A549 (cell line): Measurements from ENCODE around the gene F2R. TPM values are rescaled to one million over a fixed set of nuclear protein-coding genes. Genes with fewer than 3 reads are reported as not detected.
A peak's percentile ranks its signal among the peaks of the same experiment; 100 is the strongest.
"Not testable (repeated sequence)": the region's sequence is repeated elsewhere in the genome, so short reads cannot be mapped to it uniquely, and the experiment has no call there.

Source experiments
- ATAC-seq, 2 experiments: fragments of 200-7000 bp in 1 of 2; fragments of >200 bp in 1 of 2; cut with Nextera tagmentation in 1 of 2; cut with Tn5 transposase in 1 of 2; 3 replicates each; pipeline versions ENCODE4 v1.8.0 to v1.9.1; 2018 to 2020; ENCODE audit warnings: mild to moderate bottlenecking in 1 of 2, moderate library complexity in 1 of 2
- CTCF ChIA-PET: fragments of 300-600 bp; sonication (Branson Sonifier 250); formaldehyde crosslinking; extraction: SDS; loops from one replicate; lab custom pipeline; 2021; ENCODE audit warnings: antibody characterized with exemption, inconsistent platforms; lab: Yijun Ruan, JAX
- POLR2A ChIA-PET: fragments of 350-600 bp; formaldehyde crosslinking; extraction: SDS; loops from one replicate; lab custom pipeline; 2021; ENCODE audit warnings: antibody characterized with exemption, inconsistent platforms; lab: Yijun Ruan, JAX
- DNase-seq, 2 experiments: peaks; one replicate each; pipeline versions ENCODE4 v3.0.0 to v3.0.0-alpha.2; 2011 to 2016; ENCODE audit warnings: low read depth in 1 of 2, low spot score in 1 of 2
- FAIRE-seq: peaks from 2 replicates; lab custom pipeline; 2011; peaks lifted over from hg19 to GRCh38; lab: Jason Lieb, UNC
- H3K27ac ChIP-seq, 2 experiments: fragments of >200 bp; sonication (Bioruptor Twin); formaldehyde crosslinking; 3 replicates each; pipeline ENCODE4 v1.5.1; 2016 to 2017
- H3K4me1 ChIP-seq: fragments of >200 bp; sonication (Bioruptor Twin); formaldehyde crosslinking; 3 replicates; pipeline ENCODE4 v1.6.1; 2016
- H3K4me2 ChIP-seq: fragments of >200 bp; sonication (Bioruptor Twin); formaldehyde crosslinking; 3 replicates; pipeline ENCODE4 v1.6.1; 2016
- H3K4me3 ChIP-seq: fragments of >200 bp; sonication (Bioruptor Twin); formaldehyde crosslinking; 3 replicates; pipeline ENCODE4 v1.5.1; 2016
- H3K9me3 ChIP-seq: fragments of >200 bp; sonication (Bioruptor Twin); formaldehyde crosslinking; 3 replicates; pipeline ENCODE4 v1.6.1; 2016
- BHLHE40 ChIP-seq: IDR thresholded peaks from 2 replicates; pipeline ENCODE4 v1.6.1; 2012; ENCODE audit warnings: low read depth, low read length, inconsistent platforms
- CBX2 ChIP-seq: fragments of 200-600 bp; sonication (generic); IDR thresholded peaks from 2 replicates; pipeline ENCODE4 v1.6.1; 2016; ENCODE audit warnings: low read depth, mild to moderate bottlenecking, borderline replicate concordance
- CBX8 ChIP-seq: fragments of 200-600 bp; sonication (generic); IDR thresholded peaks from 2 replicates; pipeline ENCODE4 v1.6.1; 2016
- EHF ChIP-seq: fragments of 250-450 bp; sonication (Bioruptor Pico); IDR thresholded peaks from 2 replicates; pipeline ENCODE4 v1.5.0; 2020; ENCODE audit warnings: mild to moderate bottlenecking
- ESRRA ChIP-seq: fragments of 150-350 bp; IDR thresholded peaks from 2 replicates; pipeline ENCODE4 v1.6.1; 2014; ENCODE audit warnings: mild to moderate bottlenecking, low read length, borderline replicate concordance
- FOSL2 ChIP-seq, 2 experiments: fragments of 450-650 bp in 1 of 2; fragments of >200 bp in 1 of 2; sonication (Bioruptor Twin) in 1 of 2; formaldehyde crosslinking; IDR thresholded peaks; 2 replicates each; pipeline versions ENCODE4 v1.5.0 to v1.6.1; 2016 to 2020; ENCODE audit warnings: mild to moderate bottlenecking in 1 of 2, moderate library complexity in 1 of 2
- GATA3 ChIP-seq: IDR thresholded peaks from 2 replicates; pipeline ENCODE4 v1.6.1; 2012; ENCODE audit warnings: borderline replicate concordance
- HDAC2 ChIP-seq: fragments of 200-600 bp; sonication (generic); IDR thresholded peaks from 2 replicates; pipeline ENCODE4 v1.6.1; 2016
- HOXB5 ChIP-seq: fragments of 250-450 bp; sonication (Bioruptor Pico); IDR thresholded peaks from 2 replicates; pipeline ENCODE4 v1.5.0; 2020; ENCODE audit warnings: mild to moderate bottlenecking, moderate library complexity
- JUNB ChIP-seq: fragments of >200 bp; sonication (Bioruptor Twin); formaldehyde crosslinking; IDR thresholded peaks from 2 replicates; pipeline ENCODE4 v1.6.1; 2016
- KDM1A ChIP-seq: fragments of 200-600 bp; sonication (generic); IDR thresholded peaks from 2 replicates; pipeline ENCODE4 v1.6.1; 2016; ENCODE audit warnings: low read depth, mild to moderate bottlenecking
- MAZ ChIP-seq: fragments of 150-350 bp; IDR thresholded peaks from 2 replicates; pipeline ENCODE4 v1.6.1; 2014; ENCODE audit warnings: antibody characterized with exemption, low read depth, low read length, borderline replicate concordance
- NPAS2 ChIP-seq: fragments of 250-450 bp; sonication (Bioruptor Pico); IDR thresholded peaks from 2 replicates; pipeline ENCODE4 v1.8.0; 2022; ENCODE audit warnings: mild to moderate bottlenecking, moderate library complexity, borderline replicate concordance
- POLR2AphosphoS2 ChIP-seq: conservative IDR thresholded peaks from 2 replicates; pipeline ENCODE4 v1.6.1; 2012; ENCODE audit warnings: low read length, improper control_type of control experiment, inconsistent platforms
- REST ChIP-seq: fragments of 200-600 bp; sonication (generic); IDR thresholded peaks from 2 replicates; pipeline ENCODE4 v1.6.1; 2016; ENCODE audit warnings: antibody characterized with exemption, mild to moderate bottlenecking, moderate library complexity
- RFX5 ChIP-seq: fragments of 450-650 bp; IDR thresholded peaks from 2 replicates; pipeline ENCODE4 v1.7.1; 2014; ENCODE audit warnings: antibody characterized with exemption, mild to moderate bottlenecking, moderate library complexity
- SREBF2 ChIP-seq: fragments of 450-650 bp; IDR thresholded peaks from 2 replicates; pipeline ENCODE4 v1.6.1; 2014; ENCODE audit warnings: mild to moderate bottlenecking, moderate library complexity
- TP53 ChIP-seq: fragments of 250-450 bp; sonication (Bioruptor Pico); IDR thresholded peaks from 2 replicates; pipeline ENCODE4 v1.5.0; 2021; ENCODE audit warnings: mild to moderate bottlenecking, moderate library complexity
- ZFP36 ChIP-seq: fragments of 450-650 bp; IDR thresholded peaks from 2 replicates; pipeline ENCODE4 v1.6.1; 2014; ENCODE audit warnings: borderline replicate concordance; ENCODE audit not compliant: partially characterized antibody
- WGBS: methylation state at CpG from one replicate; pipeline ENCODE4 v1.1.6; 2017; ENCODE audit errors: missing lambda C conversion rate; 5-methylcytosine and 5-hydroxymethylcytosine counted together
- polyA plus RNA-seq, 4 experiments: library from polyadenylated mRNA; depleted of rRNA in 3 of 4; stranded (reverse); fragments of >200 nt; fragmentation: RNase III in 1 of 4; extraction: RNeasy Plus Mini Kit Qiagen cat#74134 plus additional on column Dnase treatment in 1 of 4; gene quantifications; 2 replicates in 3 of 4; 3 replicates in 1 of 4; pipeline ENCODE4 v1.2.3, GENCODE V29; 2011 to 2017
- TF ChIP-seq, protein P1 (sequence below): fragments of 250-450 bp; sonication (Bioruptor Pico); IDR thresholded peaks from 2 replicates; pipeline ENCODE4 v1.5.0; 2021; ENCODE audit warnings: mild to moderate bottlenecking, moderate library complexity, borderline replicate concordance
- TF ChIP-seq, protein P2 (sequence below): fragments of 450-650 bp; IDR thresholded peaks from 2 replicates; pipeline ENCODE4 v1.6.1; 2014; ENCODE audit warnings: antibody characterized with exemption

F2R gene
- polyA plus RNA-seq, 2 of the 4 experiments (the other 2 are of a cell fraction) = 30.4 to 114 TPM

DNA sequence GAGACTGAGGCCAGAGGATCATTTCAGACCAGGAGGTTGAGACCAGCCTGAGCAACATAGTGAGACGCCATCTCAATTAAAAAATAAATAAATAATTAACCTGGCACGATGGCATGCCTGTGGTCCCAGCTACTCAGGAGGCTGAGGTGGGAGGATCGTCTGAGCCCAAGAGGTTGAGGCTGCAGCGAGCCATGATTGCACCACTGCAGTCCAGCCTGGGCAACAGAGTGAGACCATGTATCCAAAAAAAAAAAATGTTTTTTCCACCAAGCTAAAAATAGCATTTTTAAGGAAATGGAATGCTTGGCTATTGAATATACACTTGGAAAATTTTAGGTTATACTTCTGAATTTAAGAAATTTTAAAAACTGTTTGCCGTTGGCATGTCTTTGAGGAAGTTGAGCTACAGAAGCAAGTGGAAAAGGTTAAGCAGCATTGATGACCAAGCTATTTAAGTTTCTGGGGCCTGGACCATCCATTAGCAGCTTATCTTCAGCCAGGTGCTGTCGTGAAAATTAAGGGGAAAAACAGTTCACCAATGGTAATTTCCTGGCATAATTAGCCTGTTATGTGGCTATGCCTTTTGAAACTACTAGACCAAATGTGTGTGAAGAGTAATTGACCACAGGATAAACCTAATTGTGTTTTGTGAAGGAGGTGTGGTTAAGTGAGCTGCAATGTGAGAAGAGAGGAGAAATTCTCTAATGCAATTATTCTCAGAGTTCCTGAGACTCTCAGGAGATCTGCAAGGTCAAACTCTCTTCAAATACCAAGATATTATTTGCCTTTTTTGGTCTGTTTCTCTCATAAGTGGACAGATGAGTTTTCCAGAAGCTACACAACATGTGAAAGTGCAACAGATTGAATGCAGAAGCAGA, 21.0 kb downstream of the F2R start:
- 85% methylated on average over 6 of the region's 6 CpGs for WGBS
- H3K4me2 ChIP-seq = no peak overlapping the region; the same call in 2 of the 3 replicates
- H3K4me1 ChIP-seq = peaks cover 44% of the 10 kb centered on the region
- CTCF ChIA-PET = interaction anchor here (0.7 to 7.2 kb wide), 9 partner anchors 10 to 399 kb away, joined by 3 to 44 read pairs (median 3); no protein-coding TSS in a partner anchor
- TF ChIP-seq BHLHE40 (no peak), ZFP36 (no peak), NPAS2 (CRISPR knock-in tag) (no peak), POLR2AphosphoS2 (no peak), FOSL2 (IDR thresholded peaks at IDR 0.05) (no peak), FOSL2 (CRISPR knock-in tag; IDR thresholded peaks at IDR 0.05) (no peak), TP53 (CRISPR knock-in tag) (no peak), SREBF2 (no peak), KDM1A (no peak), EHF (CRISPR knock-in tag) (no peak), REST (no peak)
- TF ChIP-seq, all 56 proteins: peak for 0
- POLR2A ChIA-PET = interaction anchor here (1.2 kb wide), 1 partner anchor 69 kb away, joined by 5 read pairs; no protein-coding TSS in a partner anchor
- H3K9me3 ChIP-seq = no peaks in the 10 kb centered on the region
- ATAC-seq = no peak
- no peak for FAIRE-seq
- no peak overlapping the region for H3K4me3 ChIP-seq
- peak overlapping the region; percentile 71 to 82 for H3K27ac ChIP-seq
- no peak for DNase-seq

- no peaks in the 10 kb centered on the region for H3K9me3 ChIP-seq
- H3K4me3 ChIP-seq = no peak overlapping the region
- TF ChIP-seq ESRRA (no peak), KDM1A (no peak), CBX8 (no peak), GATA3 (no peak), HOXB5 (CRISPR knock-in tag) (no peak), NPAS2 (CRISPR knock-in tag) (no peak), CBX2 (no peak), RFX5 (no peak), JUNB (no peak), FOSL2 (IDR thresholded peaks at IDR 0.05) (no peak), FOSL2 (CRISPR knock-in tag; IDR thresholded peaks at IDR 0.05) (no peak), REST (no peak), HDAC2 (no peak), BHLHE40 (no peak), EHF (CRISPR knock-in tag) (no peak), MAZ (no peak)
- TF ChIP-seq, protein P1, sequence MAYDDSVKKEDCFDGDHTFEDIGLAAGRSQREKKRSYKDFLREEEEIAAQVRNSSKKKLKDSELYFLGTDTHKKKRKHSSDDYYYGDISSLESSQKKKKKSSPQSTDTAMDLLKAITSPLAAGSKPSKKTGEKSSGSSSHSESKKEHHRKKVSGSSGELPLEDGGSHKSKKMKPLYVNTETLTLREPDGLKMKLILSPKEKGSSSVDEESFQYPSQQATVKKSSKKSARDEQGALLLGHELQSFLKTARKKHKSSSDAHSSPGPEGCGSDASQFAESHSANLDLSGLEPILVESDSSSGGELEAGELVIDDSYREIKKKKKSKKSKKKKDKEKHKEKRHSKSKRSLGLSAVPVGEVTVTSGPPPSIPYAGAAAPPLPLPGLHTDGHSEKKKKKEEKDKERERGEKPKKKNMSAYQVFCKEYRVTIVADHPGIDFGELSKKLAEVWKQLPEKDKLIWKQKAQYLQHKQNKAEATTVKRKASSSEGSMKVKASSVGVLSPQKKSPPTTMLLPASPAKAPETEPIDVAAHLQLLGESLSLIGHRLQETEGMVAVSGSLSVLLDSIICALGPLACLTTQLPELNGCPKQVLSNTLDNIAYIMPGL (CRISPR knock-in tag) = no peak
- TF ChIP-seq, protein P2, sequence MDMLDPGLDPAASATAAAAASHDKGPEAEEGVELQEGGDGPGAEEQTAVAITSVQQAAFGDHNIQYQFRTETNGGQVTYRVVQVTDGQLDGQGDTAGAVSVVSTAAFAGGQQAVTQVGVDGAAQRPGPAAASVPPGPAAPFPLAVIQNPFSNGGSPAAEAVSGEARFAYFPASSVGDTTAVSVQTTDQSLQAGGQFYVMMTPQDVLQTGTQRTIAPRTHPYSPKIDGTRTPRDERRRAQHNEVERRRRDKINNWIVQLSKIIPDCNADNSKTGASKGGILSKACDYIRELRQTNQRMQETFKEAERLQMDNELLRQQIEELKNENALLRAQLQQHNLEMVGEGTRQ = no peak
- ChIA-PET CTCF (interaction anchor here (0.7 to 7.2 kb wide), 9 partner anchors 11 to 400 kb away, joined by 3 to 44 read pairs (median 3); partner anchors contain the start of gene F2R), POLR2A (interaction anchor here (1.2 to 1.4 kb wide), 2 partner anchors 37 to 68 kb away, joined by 3 to 5 read pairs; no protein-coding TSS in a partner anchor)
- peak overlapping the region; percentile 59; the same call in 1 of the 3 replicates for H3K4me2 ChIP-seq
- peaks cover 49% of the 10 kb centered on the region for H3K4me1 ChIP-seq
- DNase-seq (no peak), FAIRE-seq (no peak), ATAC-seq (no peak)
- WGBS = 82% methylated on average over 5 of the region's 5 CpGs
- H3K27ac ChIP-seq = peak overlapping the region; percentile 71 to 82
Measured at GRCh38 chr5:76737846-76738245, 21.9 kb downstream of the F2R start.

DNA sequence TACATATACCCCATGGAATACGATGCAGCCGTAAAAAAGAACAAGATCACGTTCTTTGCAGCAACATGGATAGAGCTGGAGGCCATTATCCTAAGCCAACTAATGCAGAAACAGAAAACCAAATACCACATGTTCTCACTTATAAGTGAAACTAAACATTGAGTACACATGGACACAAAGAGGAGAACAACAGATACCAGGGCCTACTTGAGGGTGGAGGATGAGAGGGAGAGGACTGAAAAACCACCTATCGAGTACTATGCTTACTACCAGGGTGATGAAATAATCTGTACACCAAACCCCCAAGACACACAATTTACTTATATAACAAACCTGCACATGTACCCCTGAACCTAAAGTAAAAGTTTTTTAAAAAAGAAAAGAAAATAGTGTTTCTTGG, 25.6 kb downstream of the F2R start:
- ATAC-seq, POLR2A ChIA-PET: not testable (repeated sequence)
- CTCF ChIA-PET = interaction anchor here (1.1 to 7.2 kb wide), 4 partner anchors 10 to 136 kb away, joined by 3 to 44 read pairs (median 6); no protein-coding TSS in a partner anchor

More for the DNA sequence above, 25.6 kb downstream of the F2R start:
- Histone ChIP-seq H3K27ac (peak overlapping the region; percentile 42 to 46; a peak in 4 of 6 replicates), H3K4me1 (peaks cover 40% of the 10 kb centered on the region)
- H3K9me3 ChIP-seq, FAIRE-seq, DNase-seq, H3K4me3 ChIP-seq, H3K4me2 ChIP-seq: not testable (repeated sequence)
- WGBS = 94% methylated on average over 4 of the region's 4 CpGs
